Neural crest cell (in vitro differentiated cells): Measurements from ENCODE around the gene PSD4. TPM values are rescaled to one million over a fixed set of nuclear protein-coding genes. Genes with fewer than 3 reads are reported as not detected.

ENCODE experiments used
- DNase-seq: peaks from one replicate; pipeline ENCODE4 v3.0.0; 2021; ENCODE audit warnings: low read depth, mixed read lengths, low spot score
- H3K27ac Mint-ChIP-seq: one replicate; pipeline ENCODE4 v1.8.0; 2021; ENCODE audit warnings: mild to moderate bottlenecking, mixed read lengths; ENCODE audit not compliant: unreplicated experiment
- H3K27me3 Mint-ChIP-seq: 2 replicates; pipeline ENCODE4 v1.8.0; 2021; ENCODE audit warnings: low read depth, mild to moderate bottlenecking, mixed read lengths
- H3K36me3 Mint-ChIP-seq: 2 replicates; pipeline ENCODE4 v1.8.0; 2021; ENCODE audit warnings: low read depth, mild to moderate bottlenecking, mixed read lengths
- H3K4me1 Mint-ChIP-seq: 2 replicates; pipeline ENCODE4 v1.8.0; 2021; ENCODE audit warnings: mixed read lengths
- H3K4me3 Mint-ChIP-seq: one replicate; pipeline ENCODE4 v1.8.0; 2021; ENCODE audit warnings: mild to moderate bottlenecking, mixed read lengths
- H3K9me3 Mint-ChIP-seq: 2 replicates; pipeline ENCODE4 v1.8.0; 2021; ENCODE audit warnings: mixed read lengths
- long read RNA-seq: library from polyadenylated mRNA; unstranded; transcript quantifications from one replicate; pipeline ENCODE4 v2.0.0, GENCODE V29; 2020
- total RNA-seq: library from RNA; stranded (reverse); gene quantifications from 2 replicates; pipeline ENCODE4 v1.2.1, GENCODE V29; 2021
- TF ChIP-seq, protein P1 (sequence below): fragments of 200-600 bp; sonication (generic); conservative IDR thresholded peaks from 2 replicates; pipeline ENCODE4 v1.5.0; 2021; ENCODE audit warnings: antibody characterized with exemption, mild to moderate bottlenecking

PSD4 gene
- total RNA-seq: 2.4 and 2.9 TPM in 2 replicates
- long read RNA-seq: 0 reads

DNA sequence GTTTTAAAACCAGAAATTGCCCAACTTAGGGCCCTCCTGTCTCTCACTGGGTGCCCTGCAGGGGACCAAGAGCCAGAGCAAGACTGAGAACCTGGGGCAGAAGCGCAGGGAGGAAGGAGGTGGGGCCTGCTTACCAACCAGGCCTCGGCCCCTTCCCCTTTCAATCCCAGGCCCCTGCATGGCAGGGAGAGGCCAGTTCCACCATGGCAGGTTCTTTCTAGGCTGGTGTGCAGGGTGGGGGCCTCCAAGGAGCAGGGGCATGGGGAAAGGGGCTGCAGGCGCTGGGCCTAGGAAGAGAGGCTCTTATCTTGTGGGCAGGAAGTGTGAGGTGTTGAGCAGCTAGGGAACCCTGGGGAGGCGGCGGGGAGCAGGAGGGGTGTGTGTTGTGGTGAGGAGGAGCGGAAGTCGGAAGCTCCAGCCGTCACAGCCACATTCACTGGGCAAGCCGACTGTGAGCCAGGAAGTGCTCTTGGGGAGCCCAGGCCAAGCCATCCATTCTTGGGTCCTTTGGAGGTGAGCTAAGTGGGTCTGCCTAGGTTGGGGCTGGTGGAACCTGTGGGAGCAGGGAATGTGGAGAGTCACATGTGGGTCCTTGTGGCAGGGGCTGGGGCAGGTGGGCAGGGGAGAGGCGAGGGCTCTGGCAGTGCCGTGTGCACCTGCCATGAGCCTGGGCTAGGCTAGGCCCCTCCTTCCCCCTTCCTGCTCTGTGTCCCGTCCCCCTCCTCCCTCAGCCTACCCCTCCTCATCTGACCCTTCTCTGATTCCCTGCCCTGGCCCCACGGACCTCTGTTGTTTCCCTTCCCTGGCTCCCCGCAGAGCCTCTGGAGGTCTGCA, at the start of gene PSD4:
Gene PSD4 (plus strand): TSS at position 430 of the 834 bp plus-strand sequence. CDS start 8,486 bp downstream, outside the sequence.
- Mint-ChIP-seq H3K4me3 (no peak within 1 kb of the TSS), H3K27me3 (no peaks in the 10 kb centered on the region), H3K9me3 (no peaks in the 10 kb centered on the region), H3K36me3 (no peaks in the 10 kb centered on the region), H3K4me1 (peaks cover 5% of the 10 kb centered on the region), H3K27ac (peak within 1 kb of the TSS; percentile 19)
- no peak for DNase-seq
- TF ChIP-seq, protein P1, sequence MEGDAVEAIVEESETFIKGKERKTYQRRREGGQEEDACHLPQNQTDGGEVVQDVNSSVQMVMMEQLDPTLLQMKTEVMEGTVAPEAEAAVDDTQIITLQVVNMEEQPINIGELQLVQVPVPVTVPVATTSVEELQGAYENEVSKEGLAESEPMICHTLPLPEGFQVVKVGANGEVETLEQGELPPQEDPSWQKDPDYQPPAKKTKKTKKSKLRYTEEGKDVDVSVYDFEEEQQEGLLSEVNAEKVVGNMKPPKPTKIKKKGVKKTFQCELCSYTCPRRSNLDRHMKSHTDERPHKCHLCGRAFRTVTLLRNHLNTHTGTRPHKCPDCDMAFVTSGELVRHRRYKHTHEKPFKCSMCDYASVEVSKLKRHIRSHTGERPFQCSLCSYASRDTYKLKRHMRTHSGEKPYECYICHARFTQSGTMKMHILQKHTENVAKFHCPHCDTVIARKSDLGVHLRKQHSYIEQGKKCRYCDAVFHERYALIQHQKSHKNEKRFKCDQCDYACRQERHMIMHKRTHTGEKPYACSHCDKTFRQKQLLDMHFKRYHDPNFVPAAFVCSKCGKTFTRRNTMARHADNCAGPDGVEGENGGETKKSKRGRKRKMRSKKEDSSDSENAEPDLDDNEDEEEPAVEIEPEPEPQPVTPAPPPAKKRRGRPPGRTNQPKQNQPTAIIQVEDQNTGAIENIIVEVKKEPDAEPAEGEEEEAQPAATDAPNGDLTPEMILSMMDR: no peak

DNA sequence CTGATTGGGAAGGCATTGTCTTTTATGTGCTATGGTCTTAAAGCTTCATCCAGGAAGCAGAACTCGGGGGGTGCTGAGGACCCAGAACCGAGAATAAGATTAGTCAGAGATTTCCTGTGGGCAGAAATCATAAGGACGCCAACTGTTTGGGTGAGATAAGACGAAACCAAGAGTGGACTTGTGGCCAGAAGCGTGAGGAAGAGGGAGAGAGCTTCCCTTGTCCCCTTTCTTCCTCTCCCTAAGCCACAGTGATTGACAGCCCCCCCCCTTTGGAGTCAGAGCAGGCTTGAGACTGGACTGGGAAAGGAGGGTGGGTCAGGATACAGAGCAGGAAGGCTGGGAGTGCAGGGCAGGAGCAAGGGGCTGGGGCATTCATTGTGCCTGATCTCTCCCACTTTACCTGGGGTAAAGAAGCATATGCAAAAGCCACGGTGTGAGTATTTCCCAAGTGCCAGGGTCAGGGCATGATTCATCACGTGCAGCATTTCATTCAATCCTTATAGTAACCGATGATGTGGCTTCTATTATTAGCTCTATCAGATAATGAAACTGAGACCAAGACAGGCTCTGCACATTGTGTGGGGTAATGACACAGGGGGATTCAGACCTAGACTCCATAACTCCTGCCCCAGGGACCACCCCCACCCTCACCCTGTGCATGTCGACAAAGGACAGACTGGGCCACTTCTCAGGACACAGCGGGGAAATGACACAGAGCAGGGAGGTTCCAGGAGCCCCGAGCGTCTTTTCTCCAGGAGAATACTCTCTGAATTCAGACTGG, 49.4 kb upstream of the PSD4 start:
- peaks cover 36% of the 10 kb centered on the region for H3K27me3 Mint-ChIP-seq
- H3K4me1 Mint-ChIP-seq: no peaks in the 10 kb centered on the region
- TF ChIP-seq, protein P1: no peak
- no peak overlapping the region for H3K4me3 Mint-ChIP-seq
- H3K36me3 Mint-ChIP-seq: no peaks in the 10 kb centered on the region
- no peak overlapping the region for H3K27ac Mint-ChIP-seq
- no peak for DNase-seq
- H3K9me3 Mint-ChIP-seq: no peaks in the 10 kb centered on the region

DNA sequence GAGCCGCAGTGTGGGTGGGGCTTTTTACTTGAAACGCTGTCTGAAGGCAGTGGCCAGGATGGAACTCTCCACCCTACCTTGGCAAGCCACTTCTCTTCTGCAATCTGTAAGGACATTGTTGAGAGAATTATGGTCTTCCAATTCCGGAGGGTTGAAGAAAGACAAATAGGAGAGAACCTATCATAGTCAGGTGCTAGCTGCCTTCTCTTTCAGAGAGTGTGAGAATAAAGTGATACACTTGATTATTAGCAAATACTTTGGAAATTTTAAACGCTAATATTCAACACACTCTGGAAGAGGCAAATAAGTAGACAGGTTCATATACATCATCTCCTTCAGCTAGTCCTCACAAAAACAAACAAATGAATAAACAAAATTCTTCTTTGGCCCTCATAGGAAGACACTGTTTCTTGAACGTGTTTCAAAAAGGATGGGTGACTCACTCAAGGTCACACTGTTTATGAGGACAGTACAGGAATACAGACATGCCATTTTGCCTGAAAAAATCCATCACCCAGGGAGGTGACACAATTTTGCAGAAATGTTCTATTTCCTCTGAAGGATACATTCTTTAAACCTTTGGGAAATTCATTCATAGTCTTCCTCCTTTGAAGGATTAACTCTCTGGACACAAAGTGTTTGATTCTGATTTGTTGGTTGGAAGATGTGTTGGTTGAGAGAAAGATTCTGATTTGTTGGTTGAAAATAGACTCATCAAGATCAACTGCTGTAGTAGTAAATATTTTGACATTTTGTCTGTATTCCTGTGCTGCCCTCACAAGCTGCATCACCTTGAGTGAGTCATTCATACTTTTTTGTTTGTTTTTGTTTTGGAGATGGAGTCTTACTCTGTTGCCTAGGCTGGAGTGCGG, 48.6 kb upstream of the PSD4 start:
- no peaks in the 10 kb centered on the region for H3K9me3 Mint-ChIP-seq
- no peaks in the 10 kb centered on the region for H3K36me3 Mint-ChIP-seq
- DNase-seq: no peak
- no peak overlapping the region for H3K27ac Mint-ChIP-seq
- peaks cover 32% of the 10 kb centered on the region for H3K27me3 Mint-ChIP-seq
- TF ChIP-seq, protein P1: no peak
- H3K4me1 Mint-ChIP-seq: no peaks in the 10 kb centered on the region
- no peak overlapping the region for H3K4me3 Mint-ChIP-seq

DNA sequence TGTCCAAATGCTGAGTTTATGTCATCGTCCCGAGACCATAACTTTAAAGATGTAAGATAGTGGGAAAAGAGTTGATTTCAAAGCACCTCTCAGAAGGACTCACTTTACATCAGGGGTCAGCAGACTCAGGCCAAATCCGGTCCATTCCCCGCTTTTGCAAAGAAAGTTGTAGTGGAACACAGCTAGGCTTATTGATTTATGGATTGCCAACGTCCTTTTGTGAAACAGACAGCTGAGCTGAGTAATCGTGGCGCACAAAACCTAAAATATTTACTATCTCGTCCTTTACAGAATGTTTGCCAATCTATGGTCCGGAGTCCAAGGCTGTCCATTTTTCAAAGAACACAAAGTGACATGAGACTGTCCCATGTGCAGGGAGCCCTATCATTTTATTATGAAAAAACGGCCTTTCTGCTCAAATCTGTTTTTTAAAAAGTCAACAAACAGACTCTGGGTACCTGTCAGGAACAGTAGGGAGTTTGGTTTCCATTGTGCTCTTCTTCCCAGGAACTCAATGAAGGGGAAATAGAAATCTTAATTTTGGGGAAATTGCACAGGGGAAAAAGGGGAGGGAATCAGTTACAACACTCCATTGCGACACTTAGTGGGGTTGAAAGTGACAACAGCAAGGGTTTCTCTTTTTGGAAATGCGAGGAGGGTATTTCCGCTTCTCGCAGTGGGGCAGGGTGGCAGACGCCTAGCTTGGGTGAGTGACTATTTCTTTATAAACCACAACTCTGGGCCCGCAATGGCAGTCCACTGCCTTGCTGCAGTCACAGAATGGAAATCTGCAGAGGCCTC, 46.7 kb upstream of the PSD4 start, which contains the start of gene IL1RN:
Gene IL1RN (plus strand): TSS at position 754 of the 801 bp plus-strand sequence. CDS start 27 bp downstream, at position 781.
- DNase-seq: no peak
- TF ChIP-seq, protein P1: no peak
- no peaks in the 10 kb centered on the region for H3K36me3 Mint-ChIP-seq
- no peaks in the 10 kb centered on the region for H3K4me1 Mint-ChIP-seq
- H3K27ac Mint-ChIP-seq: no peak within 1 kb of the TSS
- no peaks in the 10 kb centered on the region for H3K9me3 Mint-ChIP-seq
- H3K27me3 Mint-ChIP-seq: peaks cover 15% of the 10 kb centered on the region
- H3K4me3 Mint-ChIP-seq: no peak within 1 kb of the TSS
